Naive thymus-derived CD8-positive, alpha-beta T cell (primary cell): Measurements from ENCODE around the gene ARPC1A. TPM values are rescaled to one million over a fixed set of nuclear protein-coding genes. Genes with fewer than 3 reads are reported as not detected.
"Not testable (repeated sequence)": the region's sequence is repeated elsewhere in the genome, so short reads cannot be mapped to it uniquely, and the experiment has no call there.

Experiments
- ATAC-seq, 2 donors: fragments of 150-1000 bp; cut with Tn5 transposase in 1 of 2; sonication (Bioruptor Pico), chemical (Tn5 transposase) in 1 of 2; 1 replicate in 1 of 2; 2 replicates in 1 of 2; pipeline ENCODE4 v1.10.0; 2021; ENCODE audit warnings: mild to moderate bottlenecking in 2 of 2, moderate library complexity in 2 of 2
- POLR2A ChIA-PET: fragments of 350-600 bp; sonication (Branson Sonifier 250); formaldehyde crosslinking; loops from one replicate; lab custom pipeline; 2021; ENCODE audit warnings: antibody characterized with exemption; lab: Charles Lee
- DNase-seq, 10 donors: peaks; one replicate each; pipeline versions ENCODE4 v3.0.0 to v3.0.0-alpha.2; 2020 to 2022
- H3K27ac Mint-ChIP-seq, 10 donors: one replicate each; pipeline ENCODE4 v1.8.0; 2020 to 2022; ENCODE audit warnings: mild to moderate bottlenecking in 10 of 10, mixed read lengths in 10 of 10, moderate library complexity in 4 of 10, inconsistent platforms in 1 of 10
- H3K27me3 Mint-ChIP-seq, 5 donors: one replicate each; pipeline ENCODE4 v1.8.0; 2021 to 2022; ENCODE audit warnings: mixed read lengths in 5 of 5
- H3K36me3 Mint-ChIP-seq, 3 donors: one replicate each; pipeline ENCODE4 v1.8.0; 2020 to 2022; ENCODE audit warnings: mixed read lengths in 3 of 3, mild to moderate bottlenecking in 2 of 3, inconsistent platforms in 1 of 3
- H3K4me1 Mint-ChIP-seq, 4 donors: one replicate each; pipeline ENCODE4 v1.8.0; 2021 to 2022; ENCODE audit warnings: mixed read lengths in 4 of 4
- H3K4me3 Mint-ChIP-seq, 10 donors: one replicate each; pipeline ENCODE4 v1.8.0; 2020 to 2022; ENCODE audit warnings: mild to moderate bottlenecking in 10 of 10, mixed read lengths in 10 of 10, moderate library complexity in 6 of 10, inconsistent platforms in 1 of 10
- H3K9me3 Mint-ChIP-seq, 9 donors: one replicate each; pipeline ENCODE4 v1.8.0; 2020 to 2022; ENCODE audit warnings: mixed read lengths in 9 of 9, mild to moderate bottlenecking in 3 of 9, inconsistent platforms in 1 of 9, moderate library complexity in 1 of 9
- polyA plus RNA-seq, 3 donors: library from polyadenylated mRNA; unstranded; fragments of 300-500 nt; fragmentation: Illumina TruSeq; gene quantifications; one replicate each; pipeline ENCODE4 v1.2.3, GENCODE V29; 2021
- total RNA-seq, 8 experiments: library from RNA in 2 of 8; stranded (reverse) in 2 of 8; gene quantifications; one replicate each; pipeline ENCODE4 v1.2.3 and lab custom pipeline; 2021 to 2026

ARPC1A gene
- total RNA-seq: 10 to 100 TPM; 45.5 to 47.2 TPM
- polyA plus RNA-seq: 10 to 100 TPM; 42.7 to 74.8 (median 63.6) TPM
- 1.8 to 5.9 (median 5.2) reads per million in 6 experiments for total RNA-seq (lab: John Stamatoyannopoulos, UW)

GRCh38 chr7:99325592-99326407 lies at the start of gene ARPC1A:
TSS of gene ARPC1A (plus strand) at chr7:99325898. CDS start at chr7:99333354, 7,456 bp downstream.
- H3K4me1 Mint-ChIP-seq: peaks cover 20 to 46% (median 44%) of the 10 kb centered on the region in 4 donors
- peak within 1 kb of the TSS; percentile 84 to 97 (median 94) for H3K27ac Mint-ChIP-seq
- no peaks in the 10 kb centered on the region for H3K9me3 Mint-ChIP-seq
- ATAC-seq (peak; percentile 92 to 94), DNase-seq (peak; percentile 85 to 94 (median 92))
- peak within 1 kb of the TSS; percentile 87 to 97 (median 92) for H3K4me3 Mint-ChIP-seq
- H3K27me3 Mint-ChIP-seq: peaks cover 0 to 3% (median 0%) of the 10 kb centered on the region in 5 donors
- peaks cover 0 to 5% (median 0%) of the 10 kb centered on the region in 3 donors for H3K36me3 Mint-ChIP-seq
- POLR2A ChIA-PET: interaction anchor here (0.6 to 1.8 kb wide), 10 partner anchors 12 to 441 kb away, joined by 3 to 10 read pairs (median 4); partner anchors contain the start of genes BUD31 and ZKSCAN5

- Mint-ChIP-seq H3K9me3 (no peaks in the 10 kb centered on the region), H3K4me1 (peaks cover 4 to 10% (median 8%) of the 10 kb centered on the region in 4 donors)
Measured at GRCh38 chr7:99278180-99278579, 47.5 kb upstream of the ARPC1A start.

GRCh38 chr7:99284165-99284564 lies 41.5 kb upstream of the ARPC1A start:
- H3K36me3 Mint-ChIP-seq, H3K27ac Mint-ChIP-seq, H3K4me3 Mint-ChIP-seq, H3K27me3 Mint-ChIP-seq, H3K4me1 Mint-ChIP-seq, ATAC-seq, DNase-seq, H3K9me3 Mint-ChIP-seq, POLR2A ChIA-PET: not testable (repeated sequence)

More at GRCh38 chr7:99278180-99278579, 47.5 kb upstream of the ARPC1A start:
- POLR2A ChIA-PET: no interaction called here
- H3K36me3 Mint-ChIP-seq: no peaks in the 10 kb centered on the region
- no peak overlapping the region for H3K4me3 Mint-ChIP-seq
- no peak for DNase-seq
- no peak for ATAC-seq
- peaks cover 0 to 2% (median 0%) of the 10 kb centered on the region in 5 donors for H3K27me3 Mint-ChIP-seq
- H3K27ac Mint-ChIP-seq: peak overlapping the region in 1 of 10 donors; percentile 73

- Mint-ChIP-seq H3K27me3 (no peaks in the 10 kb centered on the region), H3K4me1 (no peaks in the 10 kb centered on the region), H3K4me3 (no peak overlapping the region), H3K9me3 (no peaks in the 10 kb centered on the region), H3K36me3 (peaks cover 0 to 2% (median 0%) of the 10 kb centered on the region in 3 donors), H3K27ac (peak overlapping the region in 2 of 10 donors; percentile 40 to 51)
- ATAC-seq (no peak), DNase-seq (no peak)
- POLR2A ChIA-PET: interaction anchor here (0.6 kb wide), 1 partner anchor 249 kb away, joined by 4 read pairs; no protein-coding TSS in a partner anchor
Measured at GRCh38 chr7:99287779-99288534, 37.7 kb upstream of the ARPC1A start.

GRCh38 chr7:99289185-99289584 lies 36.5 kb upstream of the ARPC1A start:
- ATAC-seq (no peak), DNase-seq (no peak)
- no peaks in the 10 kb centered on the region for H3K9me3 Mint-ChIP-seq
- no peaks in the 10 kb centered on the region for H3K27me3 Mint-ChIP-seq
- no peaks in the 10 kb centered on the region for H3K4me1 Mint-ChIP-seq
- H3K4me3 Mint-ChIP-seq: no peak overlapping the region
- peak overlapping the region in 1 of 10 donors; percentile 31 for H3K27ac Mint-ChIP-seq
- POLR2A ChIA-PET: interaction anchor here (0.7 kb wide), 1 partner anchor 145 kb away, joined by 3 read pairs; no protein-coding TSS in a partner anchor
- H3K36me3 Mint-ChIP-seq: no peaks in the 10 kb centered on the region

- H3K4me1 Mint-ChIP-seq, H3K4me3 Mint-ChIP-seq, DNase-seq, POLR2A ChIA-PET, H3K36me3 Mint-ChIP-seq, H3K27me3 Mint-ChIP-seq, ATAC-seq, H3K9me3 Mint-ChIP-seq, H3K27ac Mint-ChIP-seq: not testable (repeated sequence)
Measured at GRCh38 chr7:99290148-99290547, 35.5 kb upstream of the ARPC1A start.

- Mint-ChIP-seq H3K36me3 (no peaks in the 10 kb centered on the region), H3K9me3 (no peaks in the 10 kb centered on the region), H3K27me3 (no peaks in the 10 kb centered on the region), H3K4me1 (no peaks in the 10 kb centered on the region), H3K27ac (no peak overlapping the region), H3K4me3 (no peak overlapping the region)
- ATAC-seq (no peak), DNase-seq (no peak)
- POLR2A ChIA-PET: no interaction called here
Measured at GRCh38 chr7:99290980-99291607, 34.6 kb upstream of the ARPC1A start.

- H3K9me3 Mint-ChIP-seq: no peaks in the 10 kb centered on the region
- ATAC-seq: no peak
- H3K4me1 Mint-ChIP-seq: no peaks in the 10 kb centered on the region
- no peak for DNase-seq
- H3K27me3 Mint-ChIP-seq: no peaks in the 10 kb centered on the region
- H3K27ac Mint-ChIP-seq: no peak overlapping the region
- POLR2A ChIA-PET: no interaction called here
- no peaks in the 10 kb centered on the region for H3K36me3 Mint-ChIP-seq
- no peak overlapping the region for H3K4me3 Mint-ChIP-seq
Measured at GRCh38 chr7:99292127-99292526, 33.6 kb upstream of the ARPC1A start.

- Mint-ChIP-seq H3K4me1 (no peaks in the 10 kb centered on the region), H3K4me3 (no peak overlapping the region), H3K27ac (peak overlapping the region in 1 of 10 donors; percentile 21), H3K9me3 (no peaks in the 10 kb centered on the region), H3K36me3 (no peaks in the 10 kb centered on the region), H3K27me3 (no peaks in the 10 kb centered on the region)
- DNase-seq (peak in 1 of 10 donors; percentile 10), ATAC-seq (no peak)
- POLR2A ChIA-PET: no interaction called here
Measured at GRCh38 chr7:99293167-99293566, 32.5 kb upstream of the ARPC1A start.

- Mint-ChIP-seq H3K4me3 (no peak overlapping the region), H3K4me1 (no peaks in the 10 kb centered on the region), H3K9me3 (no peaks in the 10 kb centered on the region), H3K27me3 (no peaks in the 10 kb centered on the region), H3K27ac (peak overlapping the region in 1 of 10 donors; percentile 21), H3K36me3 (no peaks in the 10 kb centered on the region)
- POLR2A ChIA-PET: no interaction called here
- ATAC-seq (no peak), DNase-seq (peak in 1 of 10 donors; percentile 21)
Measured at GRCh38 chr7:99293650-99294049, 32.0 kb upstream of the ARPC1A start.

GRCh38 chr7:99296471-99296870 lies 29.2 kb upstream of the ARPC1A start:
- H3K36me3 Mint-ChIP-seq: no peaks in the 10 kb centered on the region
- no peaks in the 10 kb centered on the region for H3K9me3 Mint-ChIP-seq
- DNase-seq: peak in 1 of 10 donors; percentile 19
- H3K27ac Mint-ChIP-seq: no peak overlapping the region
- H3K4me1 Mint-ChIP-seq: no peaks in the 10 kb centered on the region
- no peaks in the 10 kb centered on the region for H3K27me3 Mint-ChIP-seq
- POLR2A ChIA-PET: no interaction called here
- ATAC-seq: no peak
- H3K4me3 Mint-ChIP-seq: no peak overlapping the region

- Mint-ChIP-seq H3K27me3 (no peaks in the 10 kb centered on the region), H3K9me3 (no peaks in the 10 kb centered on the region), H3K4me1 (no peaks in the 10 kb centered on the region), H3K27ac (no peak overlapping the region), H3K36me3 (no peaks in the 10 kb centered on the region), H3K4me3 (no peak overlapping the region)
- DNase-seq (no peak), ATAC-seq (no peak)
- POLR2A ChIA-PET: no interaction called here
Measured at GRCh38 chr7:99301496-99301895, 24.2 kb upstream of the ARPC1A start.
